Caki2 (cell line): ENCODE measurements around the gene BATF3. TPM values are rescaled to one million over a fixed set of nuclear protein-coding genes. Genes with fewer than 3 reads are reported as not detected.
"Not testable (repeated sequence)": the region's sequence is repeated elsewhere in the genome, so short reads cannot be mapped to it uniquely, and the experiment has no call there.

Source experiments
- DNase-seq: peaks from one replicate; pipeline ENCODE4 v3.0.0-alpha.2; 2015; ENCODE audit warnings: low read depth
- in situ Hi-C: cut with HindIII; loops from 2 replicates; pipeline ENCODE4 v1.10.0; 2016; ENCODE audit warnings: low sequenced_read_pairs, low pct_unique_long_range_greater_than_20kb, mixed read lengths
- total RNA-seq: library from RNA; depleted of rRNA; stranded (reverse); fragments of >200 nt; shearing (Covaris generic); gene quantifications from 2 replicates; pipeline ENCODE4 v1.2.3, GENCODE V29; 2014; ENCODE audit warnings: low replicate concordance; rRNA removed

Gene BATF3, protein sequence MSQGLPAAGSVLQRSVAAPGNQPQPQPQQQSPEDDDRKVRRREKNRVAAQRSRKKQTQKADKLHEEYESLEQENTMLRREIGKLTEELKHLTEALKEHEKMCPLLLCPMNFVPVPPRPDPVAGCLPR
- total RNA-seq, result 1.2 TPM in 1 of 2 replicates, not detected in the other

DNA sequence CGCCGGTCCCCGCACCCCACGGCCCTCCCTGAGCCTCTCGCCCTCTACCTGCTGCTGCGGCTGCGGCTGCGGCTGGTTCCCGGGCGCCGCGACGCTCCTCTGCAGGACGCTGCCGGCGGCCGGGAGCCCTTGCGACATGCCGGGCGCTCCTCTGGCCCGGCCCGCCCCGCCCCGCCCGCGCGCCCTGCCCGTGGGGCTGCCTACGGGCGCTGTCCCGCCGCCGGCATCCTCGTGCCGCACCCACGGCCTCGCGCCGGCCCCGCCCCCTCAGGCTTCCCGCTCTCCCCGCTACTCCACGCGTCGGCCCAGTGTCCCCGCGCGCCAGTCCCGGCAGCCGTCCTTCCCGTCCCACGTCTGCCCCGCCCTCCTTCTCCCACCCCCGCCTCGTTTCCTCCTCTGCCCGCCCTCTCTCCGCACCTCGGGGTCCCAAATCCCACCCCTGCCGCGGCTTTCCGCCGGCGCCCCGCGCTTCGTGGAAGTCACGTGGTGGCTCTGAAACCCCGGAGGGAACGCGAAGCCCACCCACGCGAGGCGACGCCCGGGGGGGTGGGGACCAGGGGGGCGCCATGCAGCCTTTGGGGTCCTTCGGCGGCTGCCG is at the start of gene BATF3:
Gene BATF3, minus strand, starts transcription at position 216 of the 598 bp plus-strand sequence. Its CDS starts 78 bp downstream, at position 138.
- no peak for DNase-seq
- in situ Hi-C loops, result no loop called here

DNA sequence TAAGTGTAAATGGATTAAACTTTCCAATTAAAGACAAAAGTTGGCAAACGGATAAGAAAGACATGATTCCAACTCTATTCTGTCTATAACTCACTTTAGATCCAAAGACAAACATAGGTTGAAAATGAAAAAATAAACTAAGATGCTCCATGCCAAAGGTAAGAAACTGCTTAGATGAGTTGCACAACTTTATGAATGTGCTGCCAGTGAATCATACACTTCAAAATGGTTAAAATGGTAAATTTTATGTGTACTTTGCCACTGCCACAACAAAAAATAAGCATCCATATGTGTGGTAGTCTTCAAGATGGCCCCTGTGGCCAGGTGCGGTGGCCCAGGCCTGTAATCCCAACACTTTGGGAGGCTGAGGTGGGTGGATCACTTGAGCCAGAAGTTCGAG is 46.9 kb upstream of the BATF3 start:
- in situ Hi-C loops, result no loop called here

DNA sequence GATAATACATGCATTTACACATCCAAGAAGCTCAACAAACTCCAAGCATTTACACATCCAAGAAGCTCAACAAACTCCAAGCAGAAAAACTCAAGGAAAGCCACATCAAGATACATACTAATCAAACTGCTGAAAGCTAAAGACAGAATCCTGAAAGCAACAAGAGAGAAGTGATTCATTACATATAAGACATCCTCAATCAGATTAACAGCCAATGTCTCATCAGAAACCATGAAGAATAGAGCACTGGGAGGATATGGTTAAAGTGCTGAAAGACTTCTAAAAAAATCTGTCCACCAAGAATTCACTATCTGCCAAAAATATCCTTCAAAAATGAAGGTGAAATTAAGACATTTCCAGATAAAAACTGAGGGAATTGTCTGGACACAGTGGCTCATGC is 45.7 kb upstream of the BATF3 start:
- no peak for DNase-seq
- in situ Hi-C loops, result no loop called here

More for the DNA sequence above, 46.9 kb upstream of the BATF3 start:
- DNase-seq, result no peak

DNA sequence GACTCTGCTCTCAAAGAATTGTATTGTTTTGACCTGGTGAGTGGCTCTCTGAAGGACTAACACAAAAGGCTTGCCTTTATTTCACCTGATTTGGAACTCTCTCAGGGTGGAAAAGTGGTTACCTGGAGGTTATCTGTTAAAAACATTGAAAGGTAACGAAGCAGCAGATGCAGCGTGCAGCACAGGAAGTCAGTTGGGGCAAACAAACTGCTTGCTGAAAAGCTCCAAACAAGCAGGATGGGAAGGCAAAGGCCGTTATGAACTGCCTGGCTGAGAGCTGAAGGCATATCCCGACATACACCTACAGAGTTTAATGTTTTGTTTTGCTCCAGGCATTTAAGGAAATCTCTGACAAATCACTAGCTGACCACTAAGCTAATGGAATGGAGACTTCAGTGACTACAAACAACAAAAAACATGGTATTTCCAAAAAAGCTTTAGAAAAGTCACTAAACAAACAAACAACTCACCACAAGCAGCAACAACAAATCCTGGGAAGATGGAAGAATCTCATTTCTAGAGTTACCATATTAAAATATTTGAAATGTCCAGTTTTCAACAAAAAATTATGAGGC is 44.3 kb upstream of the BATF3 start:
- no peak for DNase-seq
- in situ Hi-C loops, result no loop called here

DNA sequence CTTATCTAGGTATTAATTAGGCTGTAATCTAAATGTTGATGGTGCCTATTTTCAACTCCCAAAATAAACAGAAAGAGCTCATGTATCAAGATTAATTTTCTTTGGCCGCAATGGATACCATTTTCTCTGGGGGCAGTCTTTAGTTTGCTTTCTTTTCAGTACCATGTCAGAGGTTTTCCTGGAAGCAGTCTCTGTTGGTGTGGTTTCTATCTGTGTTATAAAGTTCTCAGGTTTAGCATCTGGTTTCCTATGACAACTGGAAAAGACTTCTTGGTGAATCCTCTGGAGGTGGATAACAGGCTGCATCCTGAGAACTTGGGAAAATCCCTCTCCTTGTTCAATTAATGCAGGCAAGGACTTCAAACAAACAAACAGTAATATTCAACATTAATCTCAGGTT is 38.7 kb upstream of the BATF3 start:
- no peak for DNase-seq
- in situ Hi-C loops, result no loop called here

DNA sequence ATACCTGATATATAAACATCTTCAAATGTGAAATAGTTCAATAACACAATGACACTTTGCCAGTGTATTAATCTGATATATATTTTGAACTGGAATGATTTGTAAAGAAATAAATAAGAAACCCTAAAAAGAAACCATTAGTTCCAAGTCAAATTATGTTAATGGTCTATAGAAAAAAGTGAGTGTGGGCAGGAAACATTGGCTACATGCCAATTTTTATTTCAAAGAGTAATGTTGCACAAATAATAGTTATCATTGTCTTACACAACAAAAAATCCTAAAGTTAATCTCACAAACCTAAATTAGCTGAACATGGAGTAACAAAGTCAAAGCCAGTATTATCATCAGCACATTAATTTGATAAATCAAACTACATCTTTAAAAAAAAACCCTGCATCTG is 37.9 kb upstream of the BATF3 start:
- DNase-seq, result no peak
- in situ Hi-C loops, result no loop called here

DNA sequence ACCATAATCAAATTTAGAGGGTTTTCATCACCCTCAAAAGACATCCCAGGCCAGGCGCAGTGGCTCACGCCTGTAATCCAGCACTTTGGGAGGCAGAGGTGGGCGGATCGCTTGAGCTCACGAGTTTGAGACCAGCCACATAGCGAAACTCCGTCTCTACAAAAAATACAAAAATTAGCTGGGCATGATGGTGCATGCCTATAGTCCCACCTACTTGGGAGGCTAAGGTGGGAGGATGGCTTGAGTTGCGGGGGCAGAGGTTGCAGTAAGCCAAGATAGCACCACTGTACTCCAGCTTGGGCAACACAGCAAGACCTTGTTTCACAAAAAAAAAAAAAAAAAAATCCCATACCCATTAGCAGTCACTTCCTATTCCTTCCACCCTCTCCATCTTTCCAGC is 33.5 kb upstream of the BATF3 start:
- DNase-seq, result no peak
- in situ Hi-C loops, result no loop called here

DNA sequence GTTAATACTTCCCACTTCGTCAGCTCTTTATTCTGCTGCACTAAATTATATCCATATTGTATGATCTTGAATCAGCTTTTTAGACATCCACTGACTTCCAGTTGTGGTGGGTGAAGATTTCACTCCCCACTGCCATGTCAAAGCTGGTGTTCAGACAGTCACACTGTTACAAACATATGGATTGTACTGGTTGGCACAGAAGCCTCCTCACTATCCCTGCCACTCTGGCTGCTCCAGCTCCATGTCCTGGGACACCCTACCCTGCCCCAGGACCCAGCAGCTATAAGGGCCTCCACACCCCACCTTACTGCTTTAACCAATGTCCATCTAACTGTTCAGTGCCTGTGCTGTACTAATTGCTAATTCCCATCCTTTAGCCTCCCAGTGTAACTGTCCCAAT is 32.0 kb upstream of the BATF3 start:
- DNase-seq, result no peak
- in situ Hi-C loops, result no loop called here

DNA sequence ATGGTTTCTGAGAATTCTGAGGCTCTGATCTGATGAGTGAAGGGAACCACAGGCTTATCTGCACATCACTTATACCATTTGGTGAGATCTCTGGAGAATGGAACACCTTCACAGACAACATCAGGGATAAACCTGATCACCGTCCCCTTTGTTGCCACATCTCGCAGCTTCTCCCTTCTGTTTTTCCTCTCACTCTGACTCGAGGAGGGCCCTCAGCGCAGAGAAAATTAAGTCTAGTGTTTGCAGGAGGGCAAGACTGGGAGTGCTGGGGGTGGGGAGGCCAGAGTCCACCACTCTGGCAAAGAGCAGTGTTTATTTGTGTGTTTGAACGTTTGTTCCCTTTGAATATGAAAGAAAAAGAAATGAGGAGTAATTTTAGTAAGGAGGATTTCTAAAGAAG is 29.0 kb upstream of the BATF3 start:
- no peak for DNase-seq
- in situ Hi-C loops, result no loop called here

DNA sequence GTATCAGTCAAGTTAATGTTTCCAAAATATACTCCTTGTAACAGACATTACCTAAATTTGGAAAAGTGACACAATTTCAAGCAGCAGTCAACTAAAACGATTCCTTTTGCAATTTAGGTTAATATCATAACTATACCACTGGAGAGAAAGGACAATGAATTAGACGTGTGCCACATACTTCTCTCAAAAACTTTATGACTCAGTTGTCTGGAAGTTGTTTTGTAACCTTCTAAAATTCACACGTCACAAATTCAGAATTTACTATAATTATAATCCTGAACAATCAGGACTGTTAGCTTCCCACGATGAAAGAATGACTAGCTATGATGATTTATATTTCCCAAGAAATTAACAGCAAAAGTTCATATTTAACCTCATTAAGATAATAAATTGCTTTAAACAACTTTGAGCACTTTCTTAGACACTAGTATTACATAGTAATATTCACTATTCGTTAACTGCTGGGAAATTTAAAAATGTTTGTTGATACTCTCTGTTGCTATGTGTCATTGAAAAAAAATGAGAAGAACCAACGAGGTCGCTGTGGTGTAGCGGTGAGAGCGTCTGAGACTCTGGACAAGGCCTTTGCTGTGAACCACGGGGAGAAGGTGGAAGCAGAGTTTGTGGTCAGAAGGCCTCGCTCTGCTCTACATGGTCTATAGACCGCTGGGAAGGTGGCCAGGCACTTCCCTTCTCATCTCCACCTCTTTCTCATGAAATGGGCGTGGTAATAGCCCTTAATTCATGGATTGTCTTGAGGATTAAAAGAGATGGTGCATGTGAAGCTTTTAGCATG is 27.9 kb upstream of the BATF3 start:
- in situ Hi-C loops, result no loop called here
- DNase-seq, result no peak

DNA sequence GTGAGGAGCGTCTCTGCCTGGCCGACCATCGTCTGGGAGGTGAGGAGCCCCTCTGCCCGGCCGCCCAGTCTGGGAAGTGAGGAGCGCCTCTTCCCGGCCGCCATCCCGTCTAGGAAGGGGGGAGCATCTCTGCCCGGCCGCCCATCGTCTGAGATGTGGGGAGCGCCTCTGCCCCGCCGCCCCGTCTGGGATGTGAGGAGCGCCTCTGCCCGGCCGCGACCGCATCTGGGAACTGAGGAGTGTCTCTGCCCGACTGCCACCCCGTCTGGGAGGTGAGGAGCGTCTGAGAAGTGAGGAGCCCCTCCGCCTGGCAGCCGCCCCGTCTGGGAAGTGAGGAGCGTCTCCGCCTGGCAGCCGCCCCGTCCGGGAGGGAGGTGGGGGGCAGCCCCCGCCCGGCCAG is 25.0 kb upstream of the BATF3 start:
- DNase-seq, in situ Hi-C loops: not testable (repeated sequence)

DNA sequence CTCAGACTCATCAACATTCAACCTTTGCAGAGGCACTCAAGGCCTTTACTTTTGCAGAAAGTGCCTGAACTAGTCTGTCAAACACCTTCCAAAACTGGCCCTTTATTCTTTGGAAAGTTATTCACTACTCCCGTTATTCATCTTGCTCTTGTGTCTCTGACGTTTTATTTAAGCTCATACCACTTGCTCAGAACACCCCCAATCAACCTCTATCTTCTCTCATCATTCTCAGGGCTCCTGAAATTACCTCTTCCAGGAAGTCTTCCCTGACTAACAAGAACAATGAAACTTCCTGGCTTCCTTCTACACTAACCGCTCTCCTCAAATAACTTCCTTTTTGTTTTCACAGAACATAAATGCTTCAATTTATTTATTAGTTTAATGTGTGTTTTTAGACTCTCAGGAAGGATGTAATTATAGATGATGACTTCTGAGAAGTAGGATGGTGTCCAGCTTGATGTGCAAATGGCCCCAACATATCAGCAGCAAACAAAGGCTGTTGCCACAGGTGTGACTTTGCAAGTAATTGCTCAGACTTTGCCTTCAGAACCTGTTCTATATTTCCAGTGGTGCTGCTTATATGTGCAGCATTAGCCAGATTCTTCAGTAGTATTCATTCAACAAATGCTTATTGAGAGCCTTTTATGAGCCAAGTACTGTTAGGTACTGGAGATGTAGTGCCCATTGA is 22.8 kb upstream of the BATF3 start:
- in situ Hi-C loops, result no loop called here

DNA sequence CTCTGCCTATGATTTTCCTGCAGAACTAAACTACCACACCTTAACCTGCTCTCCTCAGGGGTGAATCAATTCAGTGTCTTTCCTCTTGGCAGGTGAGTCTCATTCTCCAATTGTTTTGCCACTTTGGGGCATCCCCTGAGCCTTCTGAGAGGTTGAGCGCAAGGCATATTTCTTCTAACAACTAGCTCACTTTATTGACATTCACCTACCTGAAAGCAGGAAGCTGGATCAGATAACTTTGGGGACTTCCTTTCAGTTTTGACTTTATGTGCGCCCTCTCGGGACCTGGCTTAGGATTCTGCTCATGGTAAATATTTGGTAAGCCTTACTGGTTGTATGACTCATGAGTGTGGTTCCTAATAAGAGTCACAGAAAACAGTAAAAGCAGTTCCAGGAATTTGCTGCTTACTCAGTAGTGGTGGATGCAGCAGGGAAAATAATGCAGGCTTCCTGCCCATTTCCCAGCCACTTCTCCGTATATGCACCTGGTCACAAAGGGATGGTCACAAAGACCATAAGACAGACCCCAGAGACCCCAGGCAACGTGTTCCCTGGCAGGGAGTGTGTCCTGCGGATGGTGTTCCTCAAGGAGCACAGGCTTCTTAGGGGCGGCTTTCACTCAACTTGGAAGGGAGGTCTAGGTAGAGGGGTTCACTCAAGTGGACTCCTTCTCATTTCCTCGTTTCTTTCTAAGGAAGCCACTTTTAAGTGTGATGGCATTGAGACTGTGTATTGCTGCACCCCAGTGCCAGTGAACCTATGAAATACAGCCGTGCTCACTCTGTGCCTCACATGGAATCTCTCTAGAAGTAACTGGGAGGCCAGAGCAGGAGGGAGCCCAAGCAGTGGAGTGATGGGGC is 22.0 kb upstream of the BATF3 start:
- in situ Hi-C loops, result no loop called here

More for the DNA sequence above, 22.8 kb upstream of the BATF3 start:
- DNase-seq, result no peak

DNA sequence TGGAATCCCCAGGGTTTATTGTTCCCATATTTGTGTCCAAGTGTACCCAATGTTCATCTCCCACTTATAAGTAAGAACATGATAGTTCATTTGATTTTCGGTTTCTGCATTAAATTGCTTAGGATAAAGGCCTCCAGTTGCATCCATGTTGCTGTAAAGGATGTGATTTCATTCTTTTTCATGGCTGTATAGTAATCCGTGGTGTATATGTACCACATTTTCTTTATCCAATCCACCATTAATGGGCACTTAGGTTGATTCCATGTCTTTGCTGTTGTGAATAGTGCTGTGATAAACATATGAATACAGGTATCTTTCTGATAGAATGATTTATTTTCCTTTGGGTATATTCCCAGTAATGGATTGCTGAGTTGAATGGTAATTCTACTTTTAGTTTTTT is 20.0 kb upstream of the BATF3 start:
- DNase-seq, result no peak
- in situ Hi-C loops, result no loop called here

More for the DNA sequence above, 22.0 kb upstream of the BATF3 start:
- DNase-seq, result no peak

DNA sequence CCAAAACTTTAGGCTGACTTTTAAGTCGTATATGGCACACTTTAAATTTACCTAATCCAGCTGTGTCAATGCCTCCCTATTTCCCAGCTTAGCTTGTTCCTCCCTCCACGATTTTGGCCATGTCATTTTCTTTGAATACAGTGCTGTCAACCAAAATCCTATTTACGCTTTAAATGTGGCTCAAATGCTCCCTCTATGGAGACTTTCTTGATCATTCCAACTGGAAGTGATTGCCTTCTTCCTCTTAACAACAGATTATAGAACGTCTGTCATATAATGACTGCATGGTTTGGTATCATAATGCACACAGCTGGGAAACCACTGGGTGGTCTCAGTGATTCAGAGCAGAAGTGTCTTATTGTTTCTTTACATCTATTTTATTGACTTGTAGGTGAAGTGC is 18.9 kb upstream of the BATF3 start:
- in situ Hi-C loops, result no loop called here
- DNase-seq, result no peak

DNA sequence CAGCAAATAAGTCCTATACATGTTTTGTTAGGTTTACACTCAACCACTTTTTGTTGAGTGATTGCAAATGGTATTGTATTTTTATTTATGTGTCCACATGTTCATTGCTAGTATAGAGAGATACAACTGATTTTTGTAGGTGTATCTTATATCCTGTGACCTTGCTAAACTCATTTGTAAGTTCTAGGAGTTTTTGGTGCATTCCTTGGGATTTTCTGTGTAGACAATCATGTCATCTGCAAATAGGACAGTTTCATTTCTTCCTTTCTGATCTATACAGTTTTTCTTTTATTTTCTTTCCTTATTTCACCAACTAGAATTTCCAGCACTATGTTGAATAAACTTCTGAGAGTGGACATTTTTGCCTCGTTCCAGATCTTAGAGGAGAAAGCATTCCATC is 16.5 kb upstream of the BATF3 start:
- no peak for DNase-seq
- in situ Hi-C loops, result no loop called here

DNA sequence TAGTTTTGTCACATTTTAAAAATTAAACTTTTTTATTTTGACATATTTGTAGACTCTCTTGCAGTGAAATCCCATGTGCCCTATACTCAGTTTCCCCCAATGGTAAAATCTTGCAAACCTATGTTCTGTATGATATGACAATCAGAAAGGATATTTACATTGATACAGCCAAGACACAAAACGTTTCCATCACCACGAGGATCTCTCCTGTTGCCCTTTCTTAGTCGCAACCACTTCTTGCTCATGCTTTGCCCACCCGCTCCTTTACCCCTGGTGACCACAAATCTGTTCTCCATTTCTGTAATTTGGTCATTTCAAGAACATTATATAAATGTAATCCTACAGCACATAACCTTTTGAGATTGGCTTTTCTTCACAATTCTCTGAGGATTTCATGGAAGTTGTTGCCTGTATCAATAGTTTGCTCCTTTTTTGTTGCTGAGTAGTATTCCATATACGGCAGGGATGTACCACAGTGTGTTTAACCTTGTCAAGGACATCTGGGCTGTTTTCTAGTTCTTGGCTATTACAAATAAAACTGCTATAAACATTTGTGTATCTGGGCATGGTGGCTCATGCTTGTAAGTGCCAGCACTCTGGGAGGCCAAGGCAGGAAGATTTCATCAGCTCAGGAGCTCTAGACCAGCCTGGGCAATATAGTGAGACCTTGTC is 14.0 kb upstream of the BATF3 start:
- in situ Hi-C loops, result no loop called here
- no peak for DNase-seq
